Endothelial cell of umbilical vein (primary cell): ENCODE results near the gene PARD3B. TPM values are rescaled to one million over a fixed set of nuclear protein-coding genes. Genes with fewer than 3 reads are reported as not detected.

Experiments used
- BruUV-seq: library from RNA; stranded (reverse); fragments of 400-500 nt; replicated peaks from 2 replicates; lab custom pipeline; 2021; lab: Mats Ljungman, UMichigan
- CTCF ChIA-PET: fragments of 300-600, 350-600 bp; sonication (Branson Sonifier 250); formaldehyde crosslinking; loops from one replicate; lab custom pipeline; 2021; ENCODE audit warnings: antibody characterized with exemption, inconsistent platforms; lab: Charles Lee
- POLR2A ChIA-PET: fragments of 300-600, 350-600 bp; sonication (Branson Sonifier 250); formaldehyde crosslinking; loops from one replicate; lab custom pipeline; 2021; ENCODE audit warnings: antibody characterized with exemption, inconsistent platforms; lab: Charles Lee
- DNase-seq: peaks from one replicate; pipeline ENCODE4 v3.0.0-alpha.2; 2011; ENCODE audit warnings: low read depth, low spot score
- FAIRE-seq: peaks from 2 replicates; lab custom pipeline; 2011; peaks lifted over from hg19 to GRCh38; lab: Jason Lieb, UNC
- H2AFZ ChIP-seq: 2 replicates; pipeline ENCODE4 v1.6.0; 2012; ENCODE audit warnings: low read depth, low read length, control low read depth, inconsistent platforms
- H3K27ac ChIP-seq: 2 replicates; pipeline ENCODE4 v1.5.1; 2011; ENCODE audit warnings: low read depth, mild to moderate bottlenecking, control low read depth, low read length, moderate library complexity; ENCODE audit not compliant: insufficient read depth
- H3K27me3 ChIP-seq, 2 experiments: 2 replicates each; pipeline versions ENCODE4 v1.6.0 to v1.6.1; 2011; ENCODE audit warnings: low read length in 2 of 2, mixed read lengths in 1 of 2; ENCODE audit not compliant: control insufficient read depth in 2 of 2, insufficient read depth in 2 of 2
- H3K36me3 ChIP-seq, 2 experiments: 2 replicates in 1 of 2; 3 replicates in 1 of 2; pipeline ENCODE4 v1.5.1; 2011; ENCODE audit warnings: low read length in 2 of 2, mild to moderate bottlenecking in 1 of 2, moderate library complexity in 1 of 2; ENCODE audit not compliant: control insufficient read depth in 2 of 2, insufficient read depth in 2 of 2; ENCODE audit errors: extremely low read depth in 1 of 2
- H3K4me1 ChIP-seq: 3 replicates; pipeline ENCODE4 v1.5.1; 2011; ENCODE audit warnings: mild to moderate bottlenecking, low read length; ENCODE audit not compliant: control insufficient read depth, insufficient read depth; ENCODE audit errors: extremely low read depth
- H3K4me2 ChIP-seq: 2 replicates; pipeline ENCODE4 v1.6.1; 2011; ENCODE audit warnings: low read length, control low read depth, mixed read lengths; ENCODE audit not compliant: insufficient read depth
- H3K4me3 ChIP-seq, 3 experiments: fragments of 200-600 bp in 1 of 3; sonication (generic), shearing (Covaris generic) in 1 of 3; replicated peaks in 1 of 3; 2 replicates each; pipeline ENCODE4 v1.5.1; 2011 to 2016; ENCODE audit warnings: control low read depth in 3 of 3, low read length in 3 of 3, mild to moderate bottlenecking in 2 of 3, inconsistent platforms in 1 of 3, low read depth in 1 of 3, moderate library complexity in 1 of 3; ENCODE audit not compliant: insufficient read depth in 1 of 3
- H3K79me2 ChIP-seq: 2 replicates; pipeline ENCODE4 v1.6.0; 2012; ENCODE audit warnings: low read length, inconsistent platforms; ENCODE audit not compliant: control insufficient read depth, insufficient read depth
- H3K9ac ChIP-seq: replicated peaks from 2 replicates; pipeline ENCODE3; 2011; ENCODE audit warnings: low read length, control low read depth; ENCODE audit not compliant: insufficient read depth; ENCODE audit errors: extremely low read depth
- H3K9me1 ChIP-seq: replicated peaks from 3 replicates; pipeline ENCODE4 v1.6.0; 2011; ENCODE audit warnings: mild to moderate bottlenecking, low read length; ENCODE audit not compliant: control insufficient read depth, insufficient read depth; ENCODE audit errors: extremely low read depth
- H3K9me3 ChIP-seq: replicated peaks from 2 replicates; pipeline ENCODE4 v1.5.1; 2012; ENCODE audit warnings: low read length, inconsistent platforms; ENCODE audit not compliant: control insufficient read depth, insufficient read depth
- H4K20me1 ChIP-seq: replicated peaks from 2 replicates; pipeline ENCODE3; 2011; ENCODE audit warnings: mild to moderate bottlenecking, low read length; ENCODE audit not compliant: control insufficient read depth, insufficient read depth; ENCODE audit errors: extremely low read depth
- CTCF ChIP-seq, 2 donors: IDR thresholded peaks; 1 replicate in 1 of 2; 2 replicates in 1 of 2; pipeline ENCODE4 v1.5.1; 2011; ENCODE audit warnings: low read length in 2 of 2, mild to moderate bottlenecking in 2 of 2, moderate library complexity in 2 of 2, control low read depth in 1 of 2, inconsistent platforms in 1 of 2, low read depth in 1 of 2; ENCODE audit not compliant: insufficient read depth in 1 of 2; ENCODE audit errors: extremely low read depth in 1 of 2
- FOS ChIP-seq: IDR thresholded peaks from 2 replicates; pipeline ENCODE4 v1.6.1; 2011; ENCODE audit warnings: mild to moderate bottlenecking, low read length, moderate library complexity, borderline replicate concordance; ENCODE audit not compliant: insufficient read depth
- GATA2 ChIP-seq: IDR thresholded peaks from 2 replicates; pipeline ENCODE4 v1.7.0; 2011; ENCODE audit warnings: low read depth, mild to moderate bottlenecking, moderate library complexity, mixed read lengths, low read length; ENCODE audit not compliant: insufficient read length, insufficient read depth
- JUN ChIP-seq: IDR thresholded peaks from 2 replicates; pipeline ENCODE4 v1.6.1; 2011; ENCODE audit warnings: borderline replicate concordance, low read depth; ENCODE audit not compliant: insufficient read length, insufficient read depth
- dilution Hi-C: fragments of 300-500 bp; cut with MboI; formaldehyde crosslinking; loops from one replicate; pipeline ENCODE4 v1.15.0; 2019; ENCODE audit warnings: low sequenced_read_pairs; ENCODE audit not compliant: extremely low pct_ligation_motif_present
- intact Hi-C: fragments of 100-400 bp; cut with micrococcal nuclease; formaldehyde crosslinking; loops from one replicate; pipeline ENCODE4 v1.10.0; 2022
- polyA plus RNA-seq, 4 experiments: library from polyadenylated mRNA; depleted of rRNA in 3 of 4; stranded (reverse) in 3 of 4; unstranded in 1 of 4; fragments of >200 nt; gene quantifications; 2 replicates each; pipeline versions ENCODE4 v1.2.1 to v1.2.3, GENCODE V29; 2011 to 2012; ENCODE audit warnings: missing spikeins in 1 of 4
- total RNA-seq: library from RNA; stranded (reverse); gene quantifications from 2 replicates; pipeline ENCODE4 v1.2.3, GENCODE V29; 2021

PARD3B gene
- total and polyA plus RNA-seq, 2 donors (not counting 3 experiments of a cell fraction or from before 2014, with no cell fraction given) = 2.2 to 30.9 TPM

- H2AFZ ChIP-seq = no peak overlapping the region
- H3K27ac ChIP-seq = peak overlapping the region; percentile 36
- no peaks in the 10 kb centered on the region for H3K36me3 ChIP-seq
- no peaks in the 10 kb centered on the region for H4K20me1 ChIP-seq
- H3K27me3 ChIP-seq = no peaks in the 10 kb centered on the region
- dilution Hi-C loops = no loop called here
- no peak overlapping the region for H3K4me3 ChIP-seq
- TF ChIP-seq FOS = no peak
- no peak for TF ChIP-seq JUN
- TF ChIP-seq GATA2 = no peak
- peak; percentile 68 to 72 for TF ChIP-seq CTCF (IDR thresholded peaks at IDR 0.05; ENCODE audit: extremely low read depth in 1 of 2, insufficient read depth in 1 of 2, low read depth in 1 of 2, low read length in 2 of 2)
- ChIA-PET CTCF (interaction anchor here (0.6 to 5.3 kb wide), 59 partner anchors 9 to 1234 kb away, joined by 3 to 40 read pairs (median 4); partner anchors contain the start of gene NRP2), POLR2A (interaction anchor here (1.2 kb wide), 1 partner anchor 990 kb away, joined by 4 read pairs; the partner anchor contains the start of gene NRP2)
- intact Hi-C loops = loop anchor here (1.0 to 5.0 kb wide), 9 partner anchors 147 to 988 kb away; partner anchors contain the start of gene PARD3B
- H3K9me3 ChIP-seq = no peaks in the 10 kb centered on the region
- no peak overlapping the region for H3K9ac ChIP-seq
- DNase-seq (peak; percentile 90), FAIRE-seq (peak; percentile 60)
- no peaks in the 10 kb centered on the region for H3K9me1 ChIP-seq
- peaks cover 18% of the 10 kb centered on the region for H3K4me1 ChIP-seq
- peak overlapping the region; percentile 69 for H3K4me2 ChIP-seq
- no TSS peak for BruUV-seq
- H3K79me2 ChIP-seq = no peaks in the 10 kb centered on the region
Observed at GRCh38 chr2:204691911-204692510, 146.7 kb downstream of the PARD3B start.
